Naive thymus-derived CD4-positive, alpha-beta T cell (primary cell): ENCODE measurements around the gene VPS35. TPM values are rescaled to one million over a fixed set of nuclear protein-coding genes. Genes with fewer than 3 reads are reported as not detected.

ENCODE experiments used
- ATAC-seq: fragments of 150-1000 bp; cut with Tn5 transposase; 2 replicates; pipeline ENCODE4 v1.10.0; 2021; ENCODE audit warnings: mild to moderate bottlenecking, moderate library complexity
- CTCF ChIA-PET: fragments of 350-600 bp; sonication (Branson Sonifier 250); formaldehyde crosslinking; loops from one replicate; lab custom pipeline; 2021; ENCODE audit warnings: antibody characterized with exemption; lab: Charles Lee
- POLR2A ChIA-PET: fragments of 350-600 bp; sonication (Branson Sonifier 250); formaldehyde crosslinking; loops from one replicate; lab custom pipeline; 2021; ENCODE audit warnings: antibody characterized with exemption, inconsistent platforms; lab: Charles Lee
- DNase-seq, 9 donors: peaks; one replicate each; pipeline versions ENCODE4 v3.0.0 to v3.0.0-alpha.2; 2020 to 2022; ENCODE audit warnings: mixed read lengths in 1 of 9
- H3K27ac ChIP-seq: one replicate; pipeline ENCODE4 v1.7.0; 2013; ENCODE audit warnings: mild to moderate bottlenecking, low read depth, low read length, moderate library complexity
- H3K27me3 ChIP-seq, 2 donors: one replicate each; pipeline ENCODE4 v1.7.0; 2013; ENCODE audit warnings: low read length in 2 of 2, mild to moderate bottlenecking in 2 of 2, moderate library complexity in 2 of 2; ENCODE audit not compliant: control insufficient read depth in 2 of 2, insufficient read depth in 2 of 2
- H3K36me3 ChIP-seq, 3 experiments: 1 replicate in 2 of 3; 2 replicates in 1 of 3; pipeline ENCODE4 v1.7.0; 2013; ENCODE audit warnings: low read length in 3 of 3, mild to moderate bottlenecking in 3 of 3, moderate library complexity in 1 of 3; ENCODE audit not compliant: insufficient read depth in 3 of 3, control insufficient read depth in 2 of 3
- H3K4me1 ChIP-seq, 2 donors: one replicate each; pipeline ENCODE4 v1.7.0; 2013; ENCODE audit warnings: low read length in 2 of 2, mild to moderate bottlenecking in 2 of 2, moderate library complexity in 1 of 2; ENCODE audit not compliant: control insufficient read depth in 2 of 2, insufficient read depth in 2 of 2
- H3K4me3 ChIP-seq: 2 replicates; pipeline ENCODE4 v1.7.0; 2013; ENCODE audit warnings: mild to moderate bottlenecking, low read length
- H3K9me3 ChIP-seq, 3 experiments: 1 replicate in 2 of 3; 2 replicates in 1 of 3; pipeline ENCODE4 v1.7.0; 2013; ENCODE audit warnings: low read length in 3 of 3; ENCODE audit not compliant: control insufficient read depth in 2 of 3
- H3K27ac Mint-ChIP-seq, 9 donors: one replicate each; pipeline ENCODE4 v1.8.0; 2020 to 2022; ENCODE audit warnings: mixed read lengths in 9 of 9, mild to moderate bottlenecking in 8 of 9, moderate library complexity in 5 of 9, inconsistent platforms in 2 of 9
- H3K27me3 Mint-ChIP-seq, 5 donors: one replicate each; pipeline ENCODE4 v1.8.0; 2021 to 2022; ENCODE audit warnings: mixed read lengths in 5 of 5, mild to moderate bottlenecking in 1 of 5
- H3K36me3 Mint-ChIP-seq, 5 donors: one replicate each; pipeline ENCODE4 v1.8.0; 2020 to 2022; ENCODE audit warnings: mixed read lengths in 5 of 5, mild to moderate bottlenecking in 3 of 5, inconsistent platforms in 1 of 5
- H3K4me1 Mint-ChIP-seq, 7 donors: one replicate each; pipeline ENCODE4 v1.8.0; 2020 to 2022; ENCODE audit warnings: mixed read lengths in 7 of 7, mild to moderate bottlenecking in 3 of 7, inconsistent platforms in 1 of 7
- H3K4me3 Mint-ChIP-seq, 10 donors: one replicate each; pipeline ENCODE4 v1.8.0; 2020 to 2022; ENCODE audit warnings: mild to moderate bottlenecking in 10 of 10, mixed read lengths in 10 of 10, moderate library complexity in 6 of 10, inconsistent platforms in 2 of 10
- H3K9me3 Mint-ChIP-seq, 11 donors: one replicate each; pipeline ENCODE4 v1.8.0; 2020 to 2022; ENCODE audit warnings: mixed read lengths in 11 of 11, mild to moderate bottlenecking in 4 of 11, inconsistent platforms in 1 of 11, moderate library complexity in 1 of 11
- intact Hi-C, 2 donors: fragments of 100-400 bp; cut with micrococcal nuclease; formaldehyde crosslinking; loops; one replicate each; pipeline ENCODE4 v1.15.1; 2023
- polyA plus RNA-seq, 2 donors: library from polyadenylated mRNA; unstranded; fragments of 300-500 nt; fragmentation: Illumina TruSeq; gene quantifications; one replicate each; pipeline ENCODE4 v1.2.3, GENCODE V29; 2021
- total RNA-seq, 6 experiments: library from RNA in 5 of 6; stranded (reverse) in 5 of 6; gene quantifications; 1 replicate in 5 of 6; 2 replicates in 1 of 6; pipeline ENCODE4 v1.2.3 and lab custom pipeline; 2021 to 2026

The VPS35 gene
- total and polyA plus RNA-seq, 7 experiments from 2014 or later, result 53.8 to 93.0 (median 85.7) TPM

GRCh38 chr16:46621934-46622676, 66.9 kb downstream of the VPS35 start:
- no peak for DNase-seq
- Histone ChIP-seq H3K36me3 (no peaks in the 10 kb centered on the region), H3K9me3 (no peaks in the 10 kb centered on the region), H3K27ac (no peak overlapping the region), H3K4me3 (no peak overlapping the region), H3K4me1 (peaks cover 3% of the 10 kb centered on the region in 2 donors), H3K27me3 (no peaks in the 10 kb centered on the region)
- ATAC-seq, result no peak
- Mint-ChIP-seq H3K4me1 (peaks cover 13 to 33% (median 22%) of the 10 kb centered on the region in 7 donors), H3K27me3 (peaks cover 0 to 13% (median 0%) of the 10 kb centered on the region in 5 donors), H3K4me3 (peak overlapping the region; percentile 83 to 98 (median 88)), H3K27ac (peak overlapping the region in 4 of 9 donors; percentile 36 to 98 (median 56)), H3K9me3 (peaks cover 0 to 1% (median 0%) of the 10 kb centered on the region in 11 donors), H3K36me3 (peaks cover 0 to 4% (median 0%) of the 10 kb centered on the region in 5 donors)
- ChIA-PET POLR2A (no interaction called here), CTCF (no interaction called here)
- intact Hi-C loops, result loop anchor here in 1 of 2 donors (2.0 to 5.0 kb wide), 4 partner anchors 67 to 840 kb away; partner anchors contain the start of genes C16orf87, DNAJA2, ITFG1 and ORC6

- Histone ChIP-seq H3K4me1 (peaks cover 3% of the 10 kb centered on the region in 2 donors), H3K9me3 (no peaks in the 10 kb centered on the region), H3K36me3 (no peaks in the 10 kb centered on the region), H3K4me3 (peak within 1 kb of the TSS; percentile 62), H3K27me3 (no peaks in the 10 kb centered on the region), H3K27ac (no peak within 1 kb of the TSS)
- Mint-ChIP-seq H3K4me1 (peaks cover 13 to 34% (median 22%) of the 10 kb centered on the region in 7 donors), H3K4me3 (peak within 1 kb of the TSS; percentile 83 to 98 (median 88)), H3K27ac (peak within 1 kb of the TSS in 6 of 9 donors; percentile 8 to 98 (median 56)), H3K27me3 (peaks cover 0 to 13% (median 0%) of the 10 kb centered on the region in 5 donors), H3K36me3 (peaks cover 0 to 6% (median 0%) of the 10 kb centered on the region in 5 donors), H3K9me3 (peaks cover 0 to 1% (median 0%) of the 10 kb centered on the region in 11 donors)
- ChIA-PET CTCF (no interaction called here), POLR2A (no interaction called here)
- intact Hi-C loops, result loop anchor here in 1 of 2 donors (2.0 to 5.0 kb wide), 4 partner anchors 68 to 841 kb away; partner anchors contain the start of genes C16orf87, DNAJA2, ITFG1 and ORC6
- ATAC-seq, result peak; percentile 87
- DNase-seq, result peak; percentile 10 to 82 (median 34)
Observed at GRCh38 chr16:46621006-46621933, 67.7 kb downstream of the VPS35 start, which contains the start of gene SHCBP1. Gene SHCBP1, minus strand, starts transcription at chr16:46621379. Its CDS starts 20 bp downstream, at chr16:46621359.

- no peaks in the 10 kb centered on the region for H3K27me3 ChIP-seq
- intact Hi-C loops, result loop anchor here in 1 of 2 donors (2.0 to 5.0 kb wide), 4 partner anchors 68 to 842 kb away; partner anchors contain the start of genes C16orf87, DNAJA2, ITFG1 and ORC6
- H3K27ac Mint-ChIP-seq, result peak overlapping the region in 2 of 9 donors; percentile 59 to 96
- H3K4me1 ChIP-seq, result peaks cover 3% of the 10 kb centered on the region in 2 donors
- peak overlapping the region; percentile 71 to 98 (median 83) for H3K4me3 Mint-ChIP-seq
- ChIA-PET POLR2A (no interaction called here), CTCF (no interaction called here)
- H3K36me3 Mint-ChIP-seq, result peaks cover 0 to 12% (median 0%) of the 10 kb centered on the region in 5 donors
- H3K9me3 Mint-ChIP-seq, result peaks cover 0 to 3% (median 0%) of the 10 kb centered on the region in 11 donors
- ATAC-seq (no peak), DNase-seq (no peak)
- no peaks in the 10 kb centered on the region for H3K9me3 ChIP-seq
- no peaks in the 10 kb centered on the region for H3K36me3 ChIP-seq
- H3K4me3 ChIP-seq, result peak overlapping the region; percentile 62
- H3K4me1 Mint-ChIP-seq, result peaks cover 13 to 37% (median 22%) of the 10 kb centered on the region in 7 donors
- H3K27me3 Mint-ChIP-seq, result peaks cover 0 to 13% (median 0%) of the 10 kb centered on the region in 5 donors
- no peak overlapping the region for H3K27ac ChIP-seq
Observed at GRCh38 chr16:46620266-46621005, 68.5 kb downstream of the VPS35 start.

GRCh38 chr16:46618516-46618915, 70.5 kb downstream of the VPS35 start:
- peak overlapping the region in 1 of 9 donors; percentile 15 for H3K27ac Mint-ChIP-seq
- no peak overlapping the region for H3K4me3 Mint-ChIP-seq
- Histone ChIP-seq H3K4me3 (no peak overlapping the region), H3K4me1 (peaks cover 3% of the 10 kb centered on the region in 2 donors), H3K36me3 (no peaks in the 10 kb centered on the region), H3K9me3 (no peaks in the 10 kb centered on the region), H3K27ac (no peak overlapping the region), H3K27me3 (no peaks in the 10 kb centered on the region)
- H3K36me3 Mint-ChIP-seq, result peaks cover 0 to 15% (median 0%) of the 10 kb centered on the region in 5 donors
- peaks cover 13 to 40% (median 22%) of the 10 kb centered on the region in 7 donors for H3K4me1 Mint-ChIP-seq
- H3K9me3 Mint-ChIP-seq, result peaks cover 0 to 3% (median 0%) of the 10 kb centered on the region in 11 donors
- ATAC-seq (no peak), DNase-seq (no peak)
- CTCF ChIA-PET, result no interaction called here
- intact Hi-C loops, result no loop called here
- POLR2A ChIA-PET, result no interaction called here
- H3K27me3 Mint-ChIP-seq, result peaks cover 0 to 13% (median 0%) of the 10 kb centered on the region in 5 donors

- ChIA-PET POLR2A (no interaction called here), CTCF (no interaction called here)
- no peaks in the 10 kb centered on the region for H3K27me3 Mint-ChIP-seq
- H3K27ac Mint-ChIP-seq, result no peak overlapping the region
- peaks cover 0 to 13% (median 0%) of the 10 kb centered on the region in 5 donors for H3K36me3 Mint-ChIP-seq
- DNase-seq (no peak), ATAC-seq (no peak)
- H3K4me1 Mint-ChIP-seq, result peaks cover 0 to 14% (median 0%) of the 10 kb centered on the region in 7 donors
- H3K9me3 Mint-ChIP-seq, result peaks cover 0 to 1% (median 0%) of the 10 kb centered on the region in 11 donors
- Histone ChIP-seq H3K27ac (no peak overlapping the region), H3K4me1 (no peaks in the 10 kb centered on the region), H3K27me3 (no peaks in the 10 kb centered on the region), H3K36me3 (no peaks in the 10 kb centered on the region), H3K9me3 (no peaks in the 10 kb centered on the region), H3K4me3 (no peak overlapping the region)
- intact Hi-C loops, result no loop called here
- H3K4me3 Mint-ChIP-seq, result no peak overlapping the region
Observed at GRCh38 chr16:46614006-46614405, 75.0 kb downstream of the VPS35 start.
